GM18526 (cell line): Measurements from ENCODE around the gene PRRC2A.

Source experiments
- POLR2A ChIP-seq: IDR thresholded peaks from 3 replicates; pipeline ENCODE4 v1.6.1; 2011; ENCODE audit not compliant: insufficient read length; ENCODE audit errors: extremely low read depth

The PRRC2A gene

GRCh38 chr6:31662124-31662723 lies 41.7 kb downstream of the PRRC2A start:
- no peak for TF ChIP-seq POLR2A

- TF ChIP-seq POLR2A: no peak
Observed at GRCh38 chr6:31663126-31663960, 42.8 kb downstream of the PRRC2A start.

- TF ChIP-seq POLR2A: no peak
Observed at GRCh38 chr6:31663961-31664789, 43.7 kb downstream of the PRRC2A start.

DNA sequence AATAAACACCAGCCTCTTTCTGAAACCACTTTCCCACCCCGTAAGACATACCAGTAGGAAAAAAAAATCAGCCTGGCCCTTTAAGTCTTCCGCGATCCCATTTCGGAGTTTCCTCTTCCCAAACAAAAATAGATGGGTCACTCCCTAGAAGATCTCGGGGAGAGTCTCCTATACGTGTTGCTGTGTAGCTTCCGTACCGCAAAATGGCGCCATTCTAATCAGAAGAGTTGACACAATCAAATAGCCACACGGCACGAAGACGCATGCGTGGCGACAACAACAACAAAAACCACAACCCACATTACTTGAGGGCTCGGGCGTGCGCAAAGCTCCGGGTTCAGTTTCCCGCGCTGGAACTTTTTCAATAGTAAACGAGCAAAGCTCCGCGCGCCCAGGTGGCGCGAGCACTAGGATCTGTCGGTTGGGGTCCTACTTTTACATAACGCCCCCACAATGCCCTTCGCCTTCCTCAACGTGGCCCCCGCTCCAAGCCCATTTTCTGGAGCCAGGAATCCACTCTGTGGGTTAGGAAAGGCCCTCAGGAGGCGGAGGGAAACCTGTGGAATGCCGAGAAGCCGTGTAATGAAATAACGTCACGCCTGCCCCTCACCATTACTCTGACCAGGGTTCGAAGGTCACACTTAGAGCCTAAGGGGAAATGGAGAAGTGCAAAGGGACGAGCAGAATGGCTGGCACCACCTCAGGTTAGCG lies 44.4 kb downstream of the PRRC2A start, which contains the start of gene GPANK1:
Gene GPANK1 (minus strand): TSS at position 208 of the 711 bp plus-strand sequence. CDS start 519 bp downstream, outside the sequence.
- peak; percentile 9 for TF ChIP-seq POLR2A

DNA sequence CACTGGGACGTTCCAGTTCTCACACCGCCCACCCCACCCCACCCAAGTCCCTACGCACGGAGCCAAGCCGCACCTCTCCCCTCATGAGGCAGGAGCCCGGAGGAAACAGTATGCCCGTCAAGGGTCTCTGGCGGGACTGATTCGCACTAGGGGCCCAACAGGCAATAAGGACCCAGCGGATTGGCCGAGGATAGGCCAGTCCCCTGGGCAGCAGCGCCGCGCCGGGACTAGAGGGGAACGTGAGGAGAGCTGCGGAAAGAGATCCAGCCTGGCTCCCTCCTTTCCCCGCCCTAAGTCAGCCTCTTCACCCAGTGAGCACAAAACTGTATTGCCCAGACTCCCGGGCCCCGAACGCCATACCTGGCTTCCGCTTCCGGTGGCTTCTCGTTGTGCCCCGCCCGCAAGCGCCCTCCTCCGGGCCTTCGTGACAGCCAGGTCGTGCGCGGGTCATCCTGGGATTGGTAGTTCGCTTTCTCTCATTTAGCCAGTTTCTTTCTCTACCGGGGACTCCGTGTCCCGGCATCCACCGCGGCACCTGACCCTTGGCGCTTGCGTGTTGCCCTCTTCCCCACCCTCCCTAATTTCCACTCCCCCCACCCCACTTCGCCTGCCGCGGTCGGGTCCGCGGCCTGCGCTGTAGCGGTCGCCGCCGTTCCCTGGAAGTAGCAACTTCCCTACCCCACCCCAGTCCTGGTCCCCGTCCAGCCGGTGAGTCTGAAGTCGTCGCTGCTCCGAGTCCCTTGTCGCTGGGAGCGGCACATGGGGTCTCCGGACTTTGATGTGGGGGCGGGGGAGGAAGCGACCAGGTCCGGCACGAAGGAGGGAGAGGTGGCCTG lies 45.2 kb downstream of the PRRC2A start, which contains the start of gene CSNK2B:
Gene CSNK2B (plus strand): TSS at position 580 of the 836 bp plus-strand sequence. CDS start 752 bp downstream, outside the sequence.
- TF ChIP-seq POLR2A: peak; percentile 92

GRCh38 chr6:31666337-31666965 lies 45.9 kb downstream of the PRRC2A start:
- TF ChIP-seq POLR2A: no peak

GRCh38 chr6:31669676-31670075 lies 49.2 kb downstream of the PRRC2A start, which contains the start of gene LY6G5B:
TSS of gene LY6G5B (plus strand) at chr6:31669976. CDS start at chr6:31670951, 975 bp downstream.
- TF ChIP-seq POLR2A: no peak

- no peak for TF ChIP-seq POLR2A
Observed at GRCh38 chr6:31676322-31676903, 55.9 kb downstream of the PRRC2A start.

DNA sequence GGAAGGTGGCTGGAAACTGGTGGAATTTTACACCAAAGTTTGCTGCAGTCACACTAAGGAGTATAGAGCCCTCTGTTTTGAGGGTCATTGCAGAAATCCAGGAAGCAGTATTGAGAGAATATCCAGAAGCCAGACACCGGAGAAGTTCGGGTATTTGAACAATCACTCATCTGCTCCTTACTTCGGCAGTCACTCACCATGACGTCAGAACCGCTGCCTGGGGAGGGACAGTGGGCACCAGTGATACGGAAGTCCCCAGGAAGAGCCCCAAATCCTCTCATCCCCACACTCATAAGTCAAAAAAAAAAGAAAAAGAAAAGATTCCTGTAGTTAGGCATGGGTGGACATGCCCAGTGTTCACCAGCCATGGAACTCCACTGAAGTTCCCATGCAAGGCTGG lies 56.4 kb downstream of the PRRC2A start:
- TF ChIP-seq POLR2A: no peak

GRCh38 chr6:31677955-31678354 lies 57.4 kb downstream of the PRRC2A start:
- TF ChIP-seq POLR2A: no peak

GRCh38 chr6:31680226-31681134 lies 60.0 kb downstream of the PRRC2A start, which contains the start of gene LY6G5C:
TSS of gene LY6G5C (minus strand) at chr6:31681067. CDS start at chr6:31680373, 694 bp downstream.
- no peak for TF ChIP-seq POLR2A

- no peak for TF ChIP-seq POLR2A
Observed at GRCh38 chr6:31681135-31681671, 60.7 kb downstream of the PRRC2A start.
